ENCODE results near the gene NOL4. TPM values are rescaled to one million over a fixed set of nuclear protein-coding genes. Genes with fewer than 3 reads are reported as not detected.

NOL4 gene
- total RNA-seq, 2 experiments from 2014 or later = 0.27 to 0.47 TPM

- Histone ChIP-seq H3K9me3 (ENCODE audit: low read length) (no peaks in the 10 kb centered on the region), H3K9me2 (ENCODE audit: insufficient read depth, low read length) (no peaks in the 10 kb centered on the region), H2AFZ (ENCODE audit: low read length) (no peak overlapping the region), H3K4me3 (ENCODE audit: low read depth, low read length, poor library complexity, severe bottlenecking) (no peak overlapping the region), H4K20me1 (ENCODE audit: insufficient read depth, low read length) (no peaks in the 10 kb centered on the region), H3K4me2 (ENCODE audit: low read length) (no peak overlapping the region), H3K36me3 (ENCODE audit: insufficient read depth, low read length) (no peaks in the 10 kb centered on the region), H3K4me1 (ENCODE audit: insufficient read depth, low read length, poor library complexity, severe bottlenecking) (no peaks in the 10 kb centered on the region), H3K27ac (ENCODE audit: low read depth, low read length, poor library complexity, severe bottlenecking) (no peak overlapping the region), H3K79me2 (ENCODE audit: insufficient read depth, low read depth, low read length) (no peaks in the 10 kb centered on the region)
- TF ChIP-seq, protein P1, sequence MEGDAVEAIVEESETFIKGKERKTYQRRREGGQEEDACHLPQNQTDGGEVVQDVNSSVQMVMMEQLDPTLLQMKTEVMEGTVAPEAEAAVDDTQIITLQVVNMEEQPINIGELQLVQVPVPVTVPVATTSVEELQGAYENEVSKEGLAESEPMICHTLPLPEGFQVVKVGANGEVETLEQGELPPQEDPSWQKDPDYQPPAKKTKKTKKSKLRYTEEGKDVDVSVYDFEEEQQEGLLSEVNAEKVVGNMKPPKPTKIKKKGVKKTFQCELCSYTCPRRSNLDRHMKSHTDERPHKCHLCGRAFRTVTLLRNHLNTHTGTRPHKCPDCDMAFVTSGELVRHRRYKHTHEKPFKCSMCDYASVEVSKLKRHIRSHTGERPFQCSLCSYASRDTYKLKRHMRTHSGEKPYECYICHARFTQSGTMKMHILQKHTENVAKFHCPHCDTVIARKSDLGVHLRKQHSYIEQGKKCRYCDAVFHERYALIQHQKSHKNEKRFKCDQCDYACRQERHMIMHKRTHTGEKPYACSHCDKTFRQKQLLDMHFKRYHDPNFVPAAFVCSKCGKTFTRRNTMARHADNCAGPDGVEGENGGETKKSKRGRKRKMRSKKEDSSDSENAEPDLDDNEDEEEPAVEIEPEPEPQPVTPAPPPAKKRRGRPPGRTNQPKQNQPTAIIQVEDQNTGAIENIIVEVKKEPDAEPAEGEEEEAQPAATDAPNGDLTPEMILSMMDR (conservative IDR thresholded peaks at IDR 0.05; ENCODE audit: low read length) = no peak
- no peak for TF ChIP-seq EZH2phosphoT487 (IDR thresholded peaks at IDR 0.05; ENCODE audit: borderline replicate concordance, low read depth, low read length)
- DNase-seq (ENCODE audit: low spot score) = no peak
- BruUV-seq (replicated peaks) = no TSS peak
- intact Hi-C loops (cut with micrococcal nuclease; ENCODE audit: unreplicated experiment) = no loop called here
- POLR2A ChIA-PET = no interaction called here
- CTCF ChIA-PET (ENCODE audit: unreplicated experiment) = no interaction called here
Measured at GRCh38 chr18:34189656-34190435, 34.9 kb downstream of the NOL4 start.
